DMS 273 (cell line): ENCODE data around the gene LRRC43.
"Not testable (repeated sequence)": the region's sequence is repeated elsewhere in the genome, so short reads cannot be mapped to it uniquely, and the experiment has no call there.

ENCODE experiments used
- DNase-seq: peaks from one replicate; lab custom pipeline; 2025; ENCODE audit not compliant: unreplicated experiment; lab: John Stamatoyannopoulos, UW

LRRC43 gene

DNA sequence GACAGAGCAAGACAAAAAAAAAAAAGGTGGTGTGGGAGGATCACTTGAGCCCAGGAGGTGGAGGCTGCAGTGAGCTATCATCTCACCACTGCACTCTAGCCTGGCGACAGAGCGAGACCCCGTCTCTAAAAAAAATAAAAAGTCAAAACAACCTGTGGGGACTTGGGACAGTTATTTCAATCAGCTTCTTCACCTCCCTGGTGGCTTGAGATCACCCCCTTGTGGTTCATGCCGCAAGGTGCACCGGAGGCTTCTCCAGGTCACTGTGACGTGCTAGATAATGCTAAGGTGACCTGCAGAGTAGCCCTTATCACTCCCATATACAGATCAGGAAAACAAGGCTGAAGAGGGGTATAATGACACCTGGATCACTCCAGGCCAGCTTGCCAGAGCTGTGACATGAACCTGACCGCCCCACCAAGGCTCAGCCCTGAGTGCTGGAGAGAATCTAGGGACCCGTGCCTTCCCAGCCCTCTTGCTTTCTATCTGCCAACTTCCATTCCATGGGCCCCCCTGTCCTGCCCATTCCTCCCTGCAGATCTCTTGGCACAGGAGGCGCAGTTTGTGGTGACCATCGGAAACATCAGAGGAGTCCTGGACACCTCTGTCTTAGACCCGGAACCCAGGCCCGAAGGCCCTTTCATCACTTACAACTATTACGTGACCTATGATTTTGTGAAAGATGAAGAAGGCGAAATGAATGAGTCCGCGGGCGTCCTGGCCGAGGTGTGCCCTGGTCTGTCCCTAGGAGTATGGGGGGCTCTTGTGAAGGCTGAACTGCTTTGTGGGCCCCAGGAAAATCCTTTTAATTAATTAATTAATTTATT is 8.1 kb downstream of the LRRC43 start:
- peak; percentile 73 for DNase-seq

- no peak for DNase-seq
Observed at GRCh38 chr12:122192441-122192840, 9.5 kb downstream of the LRRC43 start.

- DNase-seq, result no peak
Observed at GRCh38 chr12:122194804-122195203, 11.9 kb downstream of the LRRC43 start.

GRCh38 chr12:122195405-122195804 is 12.5 kb downstream of the LRRC43 start:
- DNase-seq, result no peak

DNA sequence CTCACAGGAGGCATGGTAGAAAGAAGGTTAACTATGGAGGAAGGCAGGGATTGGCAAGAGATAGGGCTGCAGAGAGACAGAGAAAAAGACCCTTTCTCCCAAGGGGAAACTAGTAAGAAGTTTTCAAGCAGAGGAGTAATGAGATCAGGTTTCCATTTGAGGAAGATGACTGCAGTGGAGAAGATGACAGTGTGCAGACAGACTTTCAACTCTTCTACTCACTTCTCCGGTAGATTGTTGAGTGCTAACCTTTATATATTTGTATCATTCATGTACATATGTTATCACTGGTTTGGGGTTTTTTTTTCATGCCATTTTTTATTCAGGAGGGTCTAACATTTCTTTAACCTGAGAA is 14.7 kb downstream of the LRRC43 start:
- DNase-seq, result no peak

DNA sequence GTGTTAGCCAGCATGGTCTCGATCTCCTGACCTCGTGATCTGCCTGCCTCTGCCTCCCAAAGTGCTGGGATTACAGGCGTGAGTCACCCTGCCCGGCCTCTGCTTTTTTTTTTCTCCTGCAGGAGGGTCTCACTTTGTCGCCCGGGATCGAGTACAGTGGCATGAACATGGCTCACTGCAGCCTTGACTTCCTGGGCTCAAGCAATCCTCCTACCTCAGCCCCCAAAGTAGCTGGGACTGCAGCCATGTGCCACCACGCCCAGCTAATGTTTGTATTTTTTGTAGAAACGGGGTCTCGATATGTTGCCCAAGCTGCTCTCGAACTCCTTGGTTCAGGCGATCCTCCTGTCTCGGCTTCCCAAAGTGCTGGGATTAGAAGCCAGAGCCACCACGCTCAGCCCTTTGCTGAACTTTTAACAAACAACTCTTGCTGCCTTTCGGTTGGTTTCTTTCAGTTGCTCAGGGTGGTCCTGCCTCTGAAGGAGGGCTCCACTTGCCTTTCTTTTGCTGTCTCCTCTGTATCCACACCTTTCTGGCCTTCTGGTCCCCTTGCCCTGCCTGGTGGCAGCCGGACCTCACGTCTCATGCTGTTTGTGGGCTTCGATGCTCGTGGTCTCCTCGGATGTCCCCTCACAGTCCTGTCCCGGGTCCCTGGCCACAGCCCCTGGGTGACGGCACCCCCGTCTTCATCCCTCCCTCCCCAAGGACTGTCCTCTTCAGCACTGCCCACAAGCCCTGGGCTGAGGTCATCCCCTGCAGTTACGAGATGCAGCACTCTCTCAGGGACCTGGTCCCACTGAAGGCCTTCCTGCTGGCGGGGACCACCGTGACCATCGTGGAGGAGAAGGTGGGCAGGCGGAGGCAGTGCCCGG is 16.8 kb downstream of the LRRC43 start:
- no peak for DNase-seq

DNA sequence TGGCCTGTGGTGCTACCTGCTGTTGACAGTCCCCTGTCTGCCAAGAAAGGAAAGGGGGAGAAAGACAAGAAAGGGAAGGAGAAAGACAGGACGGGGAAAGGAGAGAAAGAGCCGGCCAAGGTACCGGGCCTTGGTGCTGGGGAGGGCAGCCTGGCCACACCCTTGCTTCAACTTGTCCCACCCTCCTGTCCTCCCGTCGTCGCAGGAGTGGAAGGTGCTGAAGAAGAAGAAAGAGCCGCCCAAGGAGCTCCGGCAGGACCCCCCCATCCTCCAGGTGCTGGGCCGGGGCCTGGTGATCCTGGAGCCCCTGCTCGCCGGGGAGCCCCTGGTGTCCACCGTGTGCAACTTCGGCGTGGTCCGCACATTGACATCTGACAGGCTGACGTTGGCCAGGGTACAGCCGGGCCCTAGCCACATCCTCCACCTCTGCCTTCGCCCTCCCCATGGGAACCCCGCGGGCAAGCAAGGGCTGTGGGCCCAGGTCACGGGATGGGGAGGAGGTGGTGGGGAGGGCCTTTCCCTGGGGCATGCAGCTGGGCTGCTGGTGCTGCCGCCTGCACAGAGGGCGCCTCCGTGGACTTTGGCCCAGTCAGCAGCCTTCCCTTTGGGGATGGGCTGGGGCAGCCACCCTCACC is 17.7 kb downstream of the LRRC43 start:
- no peak for DNase-seq

- no peak for DNase-seq
Observed at GRCh38 chr12:122201381-122201780, 18.5 kb downstream of the LRRC43 start.

DNA sequence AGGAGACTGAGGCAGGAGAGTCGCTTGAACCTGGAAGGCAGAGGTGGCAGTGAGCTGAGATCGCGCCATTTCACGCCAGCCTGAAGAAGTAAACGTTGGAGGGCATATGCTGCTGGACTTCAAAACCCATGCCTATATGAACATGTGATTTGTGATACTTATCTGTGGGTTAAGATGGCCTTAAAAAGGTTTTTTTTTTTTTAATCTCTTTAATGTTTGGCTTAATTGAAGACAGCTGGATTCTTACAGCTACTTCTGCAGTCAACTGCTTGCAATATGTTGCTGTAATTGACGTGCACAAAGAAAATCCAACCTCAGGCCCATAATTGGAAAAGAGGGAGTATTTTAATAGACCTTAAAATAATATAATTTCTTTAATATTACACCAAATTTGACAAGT is 19.1 kb downstream of the LRRC43 start:
- peak; percentile 19 for DNase-seq

- not testable (repeated sequence) for DNase-seq
Observed at GRCh38 chr12:122202811-122203210, 19.9 kb downstream of the LRRC43 start.

DNA sequence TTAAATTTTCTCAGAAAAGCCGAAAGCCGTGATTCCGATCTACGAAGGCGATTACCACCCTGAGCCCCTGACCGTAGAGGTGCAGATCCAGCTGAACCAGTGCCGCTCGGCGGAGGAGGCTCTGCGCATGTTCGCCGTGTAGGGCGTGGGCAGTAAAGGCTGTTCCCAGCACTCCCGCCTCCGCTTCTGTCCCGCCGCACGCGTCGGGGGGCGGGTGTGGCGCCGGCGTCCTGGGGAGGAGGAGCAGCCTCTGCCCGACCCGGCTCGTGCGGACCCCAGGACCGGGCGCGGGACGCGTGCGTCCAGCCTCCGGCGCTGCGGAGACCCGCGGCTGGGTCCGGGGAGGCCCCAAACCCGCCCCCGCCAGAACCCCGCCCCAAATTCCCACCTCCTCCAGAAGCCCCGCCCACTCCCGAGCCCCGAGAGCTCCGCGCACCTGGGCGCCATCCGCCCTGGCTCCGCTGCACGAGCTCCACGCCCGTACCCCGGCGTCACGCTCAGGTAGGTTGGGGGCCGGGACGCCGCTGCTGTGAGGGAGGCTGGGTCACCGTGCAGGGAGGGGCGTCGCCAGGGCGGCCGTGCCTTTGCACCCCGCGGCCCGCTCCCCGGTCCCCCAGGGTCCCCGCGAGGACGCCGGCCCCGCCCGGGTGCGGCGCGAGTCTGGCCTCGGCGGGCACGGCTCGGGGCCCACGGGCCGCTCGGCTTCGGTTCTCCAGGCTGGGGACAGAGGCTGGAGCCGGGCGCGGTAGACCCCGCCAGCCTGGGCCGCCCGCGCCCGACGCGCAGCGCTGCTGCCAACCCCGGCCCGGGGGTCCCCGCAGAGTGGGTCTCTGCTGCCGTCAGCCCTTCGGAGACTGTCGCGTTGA is 20.6 kb downstream of the LRRC43 start, which contains the start of gene B3GNT4:
Gene B3GNT4 (plus strand): TSS at position 409 of the 866 bp plus-strand sequence. CDS start 910 bp downstream, outside the sequence.
- DNase-seq, result peak; percentile 68

GRCh38 chr12:122204167-122205052 is 21.5 kb downstream of the LRRC43 start:
- DNase-seq, result peak; percentile 18

DNA sequence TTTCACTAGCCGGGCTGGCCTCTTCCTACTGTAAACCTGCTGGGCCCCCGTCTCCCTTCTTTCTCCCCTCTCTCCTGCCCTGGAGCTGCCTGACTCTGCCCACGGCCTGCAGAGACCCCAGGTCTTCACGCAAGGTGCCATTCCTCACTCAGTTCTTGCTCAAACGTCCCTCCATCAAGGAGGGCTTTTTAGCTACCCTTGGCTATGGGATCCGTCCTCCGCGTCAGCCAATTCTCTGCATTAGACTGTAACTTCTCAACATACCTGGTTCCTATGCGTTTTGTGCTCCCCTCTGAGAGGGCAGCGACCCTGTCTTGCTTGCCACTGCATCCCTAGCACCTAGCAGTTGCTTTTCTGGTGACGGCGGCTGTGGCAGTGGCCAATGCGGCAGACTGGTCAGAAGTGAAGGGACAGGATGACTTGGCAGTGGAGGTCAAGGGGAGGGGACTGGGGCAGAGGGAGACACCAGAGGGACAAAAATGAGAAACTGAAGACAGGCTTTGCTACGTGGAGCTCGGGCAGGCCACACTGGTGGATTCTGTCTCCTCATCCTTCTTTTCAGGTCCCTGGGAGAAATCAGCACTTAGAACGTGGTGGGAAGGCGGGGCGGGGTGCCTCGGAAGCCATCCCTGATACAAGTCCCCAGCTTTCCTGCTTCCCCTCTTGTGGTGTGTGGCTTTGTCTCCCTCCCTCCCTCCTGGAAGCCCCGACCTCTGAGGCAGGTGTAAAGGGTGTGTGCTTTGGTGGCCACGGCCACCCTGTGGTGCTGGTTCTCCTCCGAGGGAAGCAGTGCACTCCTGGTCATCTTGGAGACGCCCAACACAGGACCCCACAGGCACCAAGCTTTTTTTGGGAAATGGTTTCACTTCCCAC is 22.4 kb downstream of the LRRC43 start:
- no peak for DNase-seq

GRCh38 chr12:122206111-122206881 is 23.4 kb downstream of the LRRC43 start:
- DNase-seq, result no peak

- DNase-seq, result no peak
Observed at GRCh38 chr12:122206976-122207375, 24.1 kb downstream of the LRRC43 start.

DNA sequence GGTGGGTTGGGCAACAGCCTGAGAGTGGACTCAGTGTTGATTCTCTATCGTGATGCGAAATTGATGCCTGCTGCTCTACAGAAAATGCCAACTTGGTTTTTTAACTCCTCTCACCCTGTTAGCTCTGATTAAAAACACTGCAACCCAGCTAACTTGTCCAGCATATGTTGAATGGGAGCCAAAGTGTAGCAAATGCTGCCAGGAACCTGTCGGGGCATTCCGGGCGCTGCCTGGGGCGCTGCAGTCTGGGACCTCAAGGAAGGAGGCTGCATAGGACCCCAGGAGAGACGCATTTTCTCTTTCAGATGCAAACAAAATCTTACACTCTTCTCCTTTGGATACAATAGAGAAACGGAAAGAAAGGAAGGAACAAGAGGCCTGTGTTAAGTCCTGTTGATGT is 24.5 kb downstream of the LRRC43 start:
- no peak for DNase-seq

- DNase-seq, result no peak
Observed at GRCh38 chr12:122208073-122208820, 25.3 kb downstream of the LRRC43 start.
